IMR-90 (cell line): ENCODE measurements around the gene CENPP. TPM values are rescaled to one million over a fixed set of nuclear protein-coding genes. Genes with fewer than 3 reads are reported as not detected.

Experiments used
- ATAC-seq: fragments of 200-7000 bp; cut with Tn5 transposase; 2 replicates; pipeline ENCODE4 v1.9.1; 2020; ENCODE audit warnings: low read depth, mild to moderate bottlenecking, moderate library complexity
- BruUV-seq: library from RNA; stranded (reverse); fragments of 400-500 nt; replicated peaks from 2 replicates; lab custom pipeline; 2021; lab: Mats Ljungman, UMichigan
- CTCF ChIA-PET: fragments of 300-600 bp; formaldehyde crosslinking; extraction: SDS; loops from one replicate; lab custom pipeline; 2021; ENCODE audit warnings: antibody characterized with exemption; lab: Yijun Ruan, JAX
- POLR2A ChIA-PET: fragments of 300-600 bp; sonication (Branson Sonifier 250); formaldehyde crosslinking; loops from one replicate; lab custom pipeline; 2022; ENCODE audit warnings: antibody characterized with exemption; ENCODE audit not compliant: unreplicated experiment; lab: Charles Lee
- DNase-seq: peaks from one replicate; pipeline ENCODE4 v3.0.0; 2013
- H2AFZ ChIP-seq: replicated peaks from 2 replicates; pipeline ENCODE3; 2013; ENCODE audit warnings: low read length, mild to moderate bottlenecking; ENCODE audit not compliant: poor library complexity
- H2AK5ac ChIP-seq: 2 replicates; pipeline ENCODE4 v1.6.1; 2013; ENCODE audit warnings: low read depth, low read length, inconsistent platforms
- H2AK9ac ChIP-seq: replicated peaks from 2 replicates; pipeline ENCODE3; 2013; ENCODE audit warnings: mild to moderate bottlenecking, low read depth, low read length, moderate library complexity; ENCODE audit not compliant: poor library complexity
- H2BK120ac ChIP-seq: 2 replicates; pipeline ENCODE4 v1.6.1; 2013; ENCODE audit warnings: low read depth, low read length, inconsistent platforms
- H2BK15ac ChIP-seq: 3 replicates; pipeline ENCODE4 v1.6.1; 2013; ENCODE audit warnings: low read depth, low read length, inconsistent platforms
- H2BK20ac ChIP-seq: 2 replicates; pipeline ENCODE4 v1.6.1; 2013; ENCODE audit warnings: low read depth, mild to moderate bottlenecking, inconsistent platforms, low read length, moderate library complexity
- H2BK5ac ChIP-seq: 2 replicates; pipeline ENCODE4 v1.6.1; 2013; ENCODE audit warnings: mild to moderate bottlenecking, low read depth, low read length, inconsistent platforms; ENCODE audit not compliant: poor library complexity, severe bottlenecking
- H3K14ac ChIP-seq: replicated peaks from 2 replicates; pipeline ENCODE4 v1.6.1; 2013; ENCODE audit warnings: low read depth, low read length, inconsistent platforms
- H3K18ac ChIP-seq: 2 replicates; pipeline ENCODE4 v1.6.1; 2013; ENCODE audit warnings: low read depth, low read length, control low read depth
- H3K23ac ChIP-seq: 2 replicates; pipeline ENCODE4 v1.6.1; 2013; ENCODE audit warnings: low read depth, low read length, inconsistent platforms
- H3K27ac ChIP-seq: 2 replicates; pipeline ENCODE4 v1.5.1; 2013; ENCODE audit warnings: mild to moderate bottlenecking, control low read depth, low read length; ENCODE audit not compliant: insufficient read depth
- H3K27me3 ChIP-seq: 2 replicates; pipeline ENCODE4 v1.6.1; 2013; ENCODE audit warnings: low read length; ENCODE audit not compliant: control insufficient read depth, insufficient read depth
- H3K36me3 ChIP-seq: 2 replicates; pipeline ENCODE4 v1.6.1; 2013; ENCODE audit warnings: low read length, mixed read lengths; ENCODE audit not compliant: control insufficient read depth, insufficient read depth
- H3K4ac ChIP-seq: 2 replicates; pipeline ENCODE4 v1.6.1; 2013; ENCODE audit warnings: low read depth, low read length, inconsistent platforms
- H3K4me1 ChIP-seq: 2 replicates; pipeline ENCODE4 v1.6.1; 2013; ENCODE audit warnings: low read length, mixed read lengths; ENCODE audit not compliant: control insufficient read depth, insufficient read depth
- H3K4me2 ChIP-seq: 2 replicates; pipeline ENCODE4 v1.6.1; 2013; ENCODE audit warnings: low read depth, mild to moderate bottlenecking, control low read depth, low read length, moderate library complexity
- H3K4me3 ChIP-seq: 2 replicates; pipeline ENCODE4 v1.5.1; 2013; ENCODE audit warnings: low read depth, mild to moderate bottlenecking, control low read depth, low read length, moderate library complexity; ENCODE audit not compliant: insufficient read depth
- H3K56ac ChIP-seq: 2 replicates; pipeline ENCODE4 v1.6.1; 2013; ENCODE audit warnings: low read length, inconsistent platforms; ENCODE audit not compliant: insufficient read depth; ENCODE audit errors: extremely low read depth
- H3K79me1 ChIP-seq, 2 experiments: 2 replicates each; pipeline ENCODE4 v1.6.1; 2013; ENCODE audit warnings: low read length in 2 of 2, inconsistent platforms in 1 of 2, low read depth in 1 of 2
- H3K9ac ChIP-seq: 2 replicates; pipeline ENCODE4 v1.6.1; 2013; ENCODE audit warnings: low read depth, low read length, control low read depth
- H3K9me1 ChIP-seq: 2 replicates; pipeline ENCODE4 v1.6.1; 2013; ENCODE audit warnings: low read length, inconsistent platforms; ENCODE audit not compliant: insufficient read depth
- H3K9me3 ChIP-seq: 2 replicates; pipeline ENCODE4 v1.6.1; 2013; ENCODE audit warnings: low read length; ENCODE audit not compliant: control insufficient read depth, insufficient read depth
- H4K20me1 ChIP-seq: 2 replicates; pipeline ENCODE4 v1.6.1; 2013; ENCODE audit warnings: low read length, inconsistent platforms; ENCODE audit not compliant: insufficient read depth
- H4K5ac ChIP-seq: 2 replicates; pipeline ENCODE4 v1.6.1; 2013; ENCODE audit warnings: mild to moderate bottlenecking, low read depth, low read length, control low read depth
- H4K8ac ChIP-seq, 2 experiments: 2 replicates each; pipeline ENCODE4 v1.6.1; 2013; ENCODE audit warnings: low read depth in 2 of 2, low read length in 2 of 2, control low read depth in 1 of 2, inconsistent platforms in 1 of 2
- H4K91ac ChIP-seq: 2 replicates; pipeline ENCODE4 v1.6.1; 2013; ENCODE audit warnings: low read depth, low read length, inconsistent platforms; ENCODE audit not compliant: insufficient read depth
- BHLHE40 ChIP-seq: fragments of 150-350 bp; IDR thresholded peaks from 2 replicates; pipeline ENCODE4 v1.6.1; 2016; ENCODE audit warnings: mild to moderate bottlenecking, low read depth, low read length
- CEBPB ChIP-seq: IDR thresholded peaks from 2 replicates; pipeline ENCODE4 v1.6.1; 2012; ENCODE audit warnings: low read depth, low read length, improper control_type of control experiment
- CHD1 ChIP-seq: IDR thresholded peaks from 2 replicates; pipeline ENCODE4 v1.6.1; 2012; ENCODE audit warnings: low read depth, low read length, improper control_type of control experiment
- CTCF ChIP-seq: conservative IDR thresholded peaks from 2 replicates; pipeline ENCODE4 v1.5.1; 2012; ENCODE audit warnings: mild to moderate bottlenecking, low read depth, low read length, improper control_type of control experiment
- ELK1 ChIP-seq: fragments of 150-350 bp; IDR thresholded peaks from 2 replicates; pipeline ENCODE4 v1.6.1; 2016; ENCODE audit warnings: low read depth, mild to moderate bottlenecking, low read length, moderate library complexity, borderline replicate concordance
- MAZ ChIP-seq: IDR thresholded peaks from 2 replicates; pipeline ENCODE4 v1.6.1; 2012; ENCODE audit warnings: low read depth, mild to moderate bottlenecking, low read length, improper control_type of control experiment, moderate library complexity, borderline replicate concordance
- MXI1 ChIP-seq: IDR thresholded peaks from 2 replicates; pipeline ENCODE4 v1.6.1; 2012; ENCODE audit warnings: low read depth, mild to moderate bottlenecking, low read length, moderate library complexity, borderline replicate concordance
- NFE2L2 ChIP-seq: fragments of 150-350 bp; IDR thresholded peaks from 2 replicates; pipeline ENCODE4 v1.6.1; 2016; ENCODE audit warnings: low read depth, mild to moderate bottlenecking, low read length
- POLR2A ChIP-seq: IDR thresholded peaks from 2 replicates; pipeline ENCODE4 v1.6.1; 2012; ENCODE audit warnings: mild to moderate bottlenecking, low read depth, low read length
- RAD21 ChIP-seq: IDR thresholded peaks from 2 replicates; pipeline ENCODE4 v1.6.1; 2012; ENCODE audit warnings: low read length, improper control_type of control experiment
- RCOR1 ChIP-seq: IDR thresholded peaks from 2 replicates; pipeline ENCODE4 v1.6.1; 2012; ENCODE audit warnings: mild to moderate bottlenecking, low read length, improper control_type of control experiment; ENCODE audit not compliant: insufficient replicate concordance
- RFX5 ChIP-seq: IDR thresholded peaks from 2 replicates; pipeline ENCODE4 v1.8.0; 2012; ENCODE audit warnings: low read depth, mild to moderate bottlenecking, low read length, moderate library complexity
- SMC3 ChIP-seq: fragments of 150-350 bp; IDR thresholded peaks from 2 replicates; pipeline ENCODE4 v1.6.1; 2016; ENCODE audit warnings: low read depth, mild to moderate bottlenecking, antibody characterized with exemption, low read length, moderate library complexity
- WGBS, 2 experiments: methylation state at CpG; one replicate each; pipeline versions ENCODE4 v1.1.5 to v1.1.7; 2013; ENCODE audit warnings: missing lambda C conversion rate in 2 of 2; ENCODE audit not compliant: insufficient read length in 1 of 2; ENCODE audit errors: extremely low coverage in 2 of 2; 5-methylcytosine and 5-hydroxymethylcytosine counted together
- dilution Hi-C: fragments of 300-500 bp; cut with HindIII; formaldehyde crosslinking; loops from one replicate; pipeline ENCODE4 v1.14.3; 2018; ENCODE audit warnings: low sequenced_read_pairs; ENCODE audit not compliant: unreplicated experiment
- in situ Hi-C: fragments of 300-500 bp; cut with MboI; formaldehyde crosslinking; loops from 3 replicates; pipeline ENCODE4 v1.14.3; 2019; ENCODE audit warnings: low sequenced_read_pairs, inconsistent platforms, mixed read lengths
- intact Hi-C: fragments of 100-400 bp; cut with micrococcal nuclease; formaldehyde crosslinking; loops from 2 replicates; pipeline ENCODE4 v1.10.0; 2022
- polyA plus RNA-seq, 3 experiments: library from polyadenylated mRNA; depleted of rRNA; stranded (reverse); fragments of >200 nt; gene quantifications; 2 replicates each; pipeline ENCODE4 v1.2.3, GENCODE V29; 2012; ENCODE audit warnings: low replicate concordance in 1 of 3
- total RNA-seq: library from RNA; depleted of rRNA; stranded (reverse); fragments of >200 nt; gene quantifications from 2 replicates; pipeline ENCODE4 v1.2.3, GENCODE V29; 2012
- TF ChIP-seq, protein P1 (sequence below): fragments of 150-350 bp; IDR thresholded peaks from 2 replicates; pipeline ENCODE4 v1.6.1; 2017; ENCODE audit warnings: mild to moderate bottlenecking, antibody characterized with exemption, low read length, low read depth

CENPP gene
- total and polyA plus RNA-seq, 2 of the 4 experiments (the other 2 are of a cell fraction): 1.4 to 2.0 TPM

DNA sequence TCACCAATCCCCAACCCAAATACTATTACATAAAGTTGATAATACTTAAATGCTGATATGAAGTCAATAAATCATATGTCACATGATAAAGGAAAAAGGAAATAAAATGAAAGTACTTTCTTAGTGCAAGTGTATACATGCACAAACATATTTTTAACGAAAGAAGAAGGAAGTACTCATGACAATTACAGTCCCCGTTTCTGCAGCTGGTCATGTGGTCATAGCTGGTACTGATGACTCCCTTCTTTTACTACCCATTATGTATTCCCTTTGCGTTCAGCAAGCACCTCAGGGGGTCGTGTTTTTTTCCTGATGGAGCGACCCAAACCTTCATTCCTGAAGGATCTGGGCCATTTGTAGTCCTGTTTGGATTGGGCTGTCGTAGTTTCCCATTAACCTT, 27.3 kb downstream of the CENPP start:
- in situ Hi-C loops (no loop called here), dilution Hi-C loops (no loop called here), intact Hi-C loops (no loop called here)
- 0 out of 2 replicates have a peak, but pooled peaks cover 2% of the 10 kb centered on the region for H3K4me1 ChIP-seq
- ChIA-PET CTCF (no interaction called here), POLR2A (no interaction called here)
- no peak overlapping the region for H2BK15ac ChIP-seq
- H3K9me3 ChIP-seq: peaks cover 2% of the 10 kb centered on the region
- no peaks in the 10 kb centered on the region for H4K20me1 ChIP-seq
- H4K5ac ChIP-seq: no peak overlapping the region
- no peak overlapping the region for H3K9ac ChIP-seq
- no peaks in the 10 kb centered on the region for H3K79me1 ChIP-seq
- H3K4me2 ChIP-seq: no peak overlapping the region
- H2AFZ ChIP-seq: no peak overlapping the region
- no peaks in the 10 kb centered on the region for H3K9me1 ChIP-seq
- no peak overlapping the region for H3K27ac ChIP-seq
- H3K4ac ChIP-seq: no peak overlapping the region
- H3K36me3 ChIP-seq: no peaks in the 10 kb centered on the region
- no peak overlapping the region for H2AK5ac ChIP-seq
- no peak overlapping the region for H4K8ac ChIP-seq
- no peaks in the 10 kb centered on the region for H3K27me3 ChIP-seq
- H3K4me3 ChIP-seq: no peak overlapping the region
- no CpG with 5 or more reads among the region's 6 CpGs for WGBS, 2 experiments
- no TSS peak for BruUV-seq
- DNase-seq: no peak
- H4K91ac ChIP-seq: no peak overlapping the region
- no peak overlapping the region for H2BK5ac ChIP-seq
- no peak overlapping the region for H3K23ac ChIP-seq
- no peak overlapping the region for H3K56ac ChIP-seq
- no peak for ATAC-seq
- no peak overlapping the region for H2AK9ac ChIP-seq
- no peak overlapping the region for H3K14ac ChIP-seq
- no peak overlapping the region for H2BK20ac ChIP-seq
- TF ChIP-seq MAZ (no peak), BHLHE40 (no peak), SMC3 (no peak), CTCF (no peak), RAD21 (no peak), RFX5 (no peak), CEBPB (no peak), MXI1 (no peak), RCOR1 (no peak), CHD1 (no peak), ELK1 (no peak), POLR2A (no peak), NFE2L2 (no peak)
- TF ChIP-seq, protein P1, sequence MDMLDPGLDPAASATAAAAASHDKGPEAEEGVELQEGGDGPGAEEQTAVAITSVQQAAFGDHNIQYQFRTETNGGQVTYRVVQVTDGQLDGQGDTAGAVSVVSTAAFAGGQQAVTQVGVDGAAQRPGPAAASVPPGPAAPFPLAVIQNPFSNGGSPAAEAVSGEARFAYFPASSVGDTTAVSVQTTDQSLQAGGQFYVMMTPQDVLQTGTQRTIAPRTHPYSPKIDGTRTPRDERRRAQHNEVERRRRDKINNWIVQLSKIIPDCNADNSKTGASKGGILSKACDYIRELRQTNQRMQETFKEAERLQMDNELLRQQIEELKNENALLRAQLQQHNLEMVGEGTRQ: no peak
- H3K18ac ChIP-seq: no peak overlapping the region
- no peak overlapping the region for H2BK120ac ChIP-seq
